Natural killer cell (primary cell): ENCODE measurements around the gene VWA2. TPM values are rescaled to one million over a fixed set of nuclear protein-coding genes. Genes with fewer than 3 reads are reported as not detected.

Source experiments
- ATAC-seq, 3 donors: fragments of 150-1000 bp in 2 of 3; fragments of 200-7000 bp in 1 of 3; cut with Tn5 transposase; 1 replicate in 1 of 3; 2 replicates in 2 of 3; pipeline ENCODE4 v1.10.0; 2021; ENCODE audit warnings: mild to moderate bottlenecking in 2 of 3, moderate library complexity in 2 of 3
- DNase-seq, 2 donors: peaks; one replicate each; pipeline versions ENCODE4 v3.0.0 to v3.0.0-alpha.2; 2013 to 2021; ENCODE audit warnings: mixed read lengths in 1 of 2
- H3K27ac ChIP-seq: one replicate; pipeline ENCODE4 v1.5.1; 2013; ENCODE audit warnings: mild to moderate bottlenecking, low read length
- H3K27me3 ChIP-seq: one replicate; pipeline ENCODE4 v1.6.1; 2013; ENCODE audit warnings: low read length; ENCODE audit not compliant: control insufficient read depth, insufficient read depth
- H3K36me3 ChIP-seq: one replicate; pipeline ENCODE4 v1.6.1; 2013; ENCODE audit warnings: low read length; ENCODE audit not compliant: control insufficient read depth, insufficient read depth
- H3K4me1 ChIP-seq: one replicate; pipeline ENCODE4 v1.6.1; 2013; ENCODE audit warnings: low read length; ENCODE audit not compliant: control insufficient read depth, insufficient read depth
- H3K4me3 ChIP-seq: one replicate; pipeline ENCODE4 v1.5.1; 2013; ENCODE audit warnings: low read length
- H3K9me3 ChIP-seq: one replicate; pipeline ENCODE4 v1.6.1; 2013; ENCODE audit warnings: low read length; ENCODE audit not compliant: control insufficient read depth, insufficient read depth
- H3K27ac Mint-ChIP-seq, 2 donors: one replicate each; pipeline ENCODE4 v1.8.0; 2022; ENCODE audit warnings: mild to moderate bottlenecking in 2 of 2, mixed read lengths in 2 of 2, moderate library complexity in 1 of 2
- H3K27me3 Mint-ChIP-seq, 2 donors: one replicate each; pipeline ENCODE4 v1.8.0; 2022; ENCODE audit warnings: low read depth in 2 of 2, mixed read lengths in 2 of 2
- H3K36me3 Mint-ChIP-seq: one replicate; pipeline ENCODE4 v1.8.0; 2022; ENCODE audit warnings: mixed read lengths
- H3K4me1 Mint-ChIP-seq, 2 donors: one replicate each; pipeline ENCODE4 v1.8.0; 2022; ENCODE audit warnings: mixed read lengths in 2 of 2
- H3K4me3 Mint-ChIP-seq: one replicate; pipeline ENCODE4 v1.8.0; 2022; ENCODE audit warnings: mild to moderate bottlenecking, moderate library complexity, mixed read lengths
- H3K9me3 Mint-ChIP-seq, 2 donors: one replicate each; pipeline ENCODE4 v1.8.0; 2022; ENCODE audit warnings: mixed read lengths in 2 of 2
- CTCF ChIP-seq: fragments of 200-600 bp; IDR thresholded peaks from one replicate; pipeline ENCODE4 v1.8.0; 2022; ENCODE audit warnings: antibody characterized with exemption
- WGBS: methylation state at CpG from one replicate; pipeline ENCODE4 v1.1.7; 2013; ENCODE audit warnings: missing lambda C conversion rate; ENCODE audit not compliant: insufficient coverage; 5-methylcytosine and 5-hydroxymethylcytosine counted together
- intact Hi-C: fragments of 100-400 bp; cut with micrococcal nuclease; formaldehyde crosslinking; loops from one replicate; pipeline ENCODE4 v1.14.2; 2022
- total RNA-seq, 4 donors: library from RNA; stranded (reverse); fragments of 120-200 nt in 1 of 4; gene quantifications; one replicate each; pipeline versions ENCODE4 v1.2.3 to v1.2.4, GENCODE V29; 2013 to 2022

The VWA2 gene
- total RNA-seq, 3 donors from 2014 or later (not counting 1 experiment from before 2014, with no cell fraction given) = not detected

GRCh38 chr10:114252883-114253282 lies 13.8 kb downstream of the VWA2 start:
- no peaks in the 10 kb centered on the region for H3K4me1 ChIP-seq
- no peak for TF ChIP-seq CTCF
- Mint-ChIP-seq H3K4me1 (no peaks in the 10 kb centered on the region), H3K9me3 (no peaks in the 10 kb centered on the region), H3K36me3 (no peaks in the 10 kb centered on the region), H3K27ac (no peak overlapping the region), H3K4me3 (no peak overlapping the region), H3K27me3 (peaks cover 0 to 4% of the 10 kb centered on the region in 2 donors)
- H3K27me3 ChIP-seq = no peaks in the 10 kb centered on the region
- H3K4me3 ChIP-seq = no peak overlapping the region
- ATAC-seq (no peak), DNase-seq (no peak)
- no peaks in the 10 kb centered on the region for H3K36me3 ChIP-seq
- no peak overlapping the region for H3K27ac ChIP-seq
- no peaks in the 10 kb centered on the region for H3K9me3 ChIP-seq
- intact Hi-C loops = no loop called here
- 94% methylated on average over 3 of the region's 7 CpGs for WGBS

GRCh38 chr10:114255227-114255626 lies 16.2 kb downstream of the VWA2 start:
- Mint-ChIP-seq H3K27ac (no peak overlapping the region), H3K4me1 (no peaks in the 10 kb centered on the region), H3K4me3 (no peak overlapping the region), H3K9me3 (no peaks in the 10 kb centered on the region), H3K36me3 (no peaks in the 10 kb centered on the region), H3K27me3 (peaks cover 0 to 6% of the 10 kb centered on the region in 2 donors)
- no peak overlapping the region for H3K4me3 ChIP-seq
- no peak for ATAC-seq
- intact Hi-C loops = no loop called here
- H3K27ac ChIP-seq = no peak overlapping the region
- no peaks in the 10 kb centered on the region for H3K27me3 ChIP-seq
- H3K4me1 ChIP-seq = no peaks in the 10 kb centered on the region
- no peak for DNase-seq
- no peaks in the 10 kb centered on the region for H3K9me3 ChIP-seq
- TF ChIP-seq CTCF = no peak
- no peaks in the 10 kb centered on the region for H3K36me3 ChIP-seq
- 87% methylated on average over 1 of the region's 1 CpG for WGBS

- no peaks in the 10 kb centered on the region for H3K36me3 Mint-ChIP-seq
- intact Hi-C loops = no loop called here
- no peaks in the 10 kb centered on the region for H3K9me3 Mint-ChIP-seq
- Histone ChIP-seq H3K4me1 (no peaks in the 10 kb centered on the region), H3K36me3 (no peaks in the 10 kb centered on the region), H3K27ac (no peak overlapping the region), H3K4me3 (no peak overlapping the region), H3K27me3 (no peaks in the 10 kb centered on the region), H3K9me3 (no peaks in the 10 kb centered on the region)
- peaks cover 0 to 6% of the 10 kb centered on the region in 2 donors for H3K27me3 Mint-ChIP-seq
- DNase-seq = no peak
- no peak overlapping the region for H3K4me3 Mint-ChIP-seq
- H3K27ac Mint-ChIP-seq = no peak overlapping the region
- ATAC-seq = no peak
- TF ChIP-seq CTCF = no peak
- WGBS = 86% methylated on average over 11 of the region's 12 CpGs
- H3K4me1 Mint-ChIP-seq = no peaks in the 10 kb centered on the region
These were observed 17.1 kb downstream of the VWA2 start for GRCh38 chr10:114256008-114256765.

GRCh38 chr10:114256822-114257221 lies 17.8 kb downstream of the VWA2 start:
- 91% methylated on average over 3 of the region's 3 CpGs for WGBS
- Histone ChIP-seq H3K27me3 (no peaks in the 10 kb centered on the region), H3K4me3 (no peak overlapping the region), H3K27ac (no peak overlapping the region), H3K9me3 (no peaks in the 10 kb centered on the region), H3K36me3 (no peaks in the 10 kb centered on the region), H3K4me1 (no peaks in the 10 kb centered on the region)
- no peak overlapping the region for H3K27ac Mint-ChIP-seq
- TF ChIP-seq CTCF = no peak
- H3K4me3 Mint-ChIP-seq = no peak overlapping the region
- H3K27me3 Mint-ChIP-seq = peaks cover 0 to 6% of the 10 kb centered on the region in 2 donors
- no peaks in the 10 kb centered on the region for H3K4me1 Mint-ChIP-seq
- DNase-seq (no peak), ATAC-seq (no peak)
- no peaks in the 10 kb centered on the region for H3K9me3 Mint-ChIP-seq
- intact Hi-C loops = no loop called here
- H3K36me3 Mint-ChIP-seq = no peaks in the 10 kb centered on the region
